Tibial nerve (tissue), 4 donors: ENCODE data around the gene FBLIM1. TPM values are rescaled to one million over a fixed set of nuclear protein-coding genes. Genes with fewer than 3 reads are reported as not detected.

Experiments used
- DNase-seq, 2 donors: peaks; one replicate each; pipeline ENCODE4 v3.0.0-alpha.2; 2019; ENCODE audit warnings: low spot score in 2 of 2
- H3K27ac ChIP-seq, 4 donors: fragments of 200-600 bp; sonication (generic) in 3 of 4; one replicate each; pipeline ENCODE4 v1.5.1; 2017 to 2019; ENCODE audit warnings: mild to moderate bottlenecking in 1 of 4
- H3K27me3 ChIP-seq, 2 donors: fragments of 200-600 bp; sonication (generic) in 1 of 2; one replicate each; pipeline versions ENCODE4 v1.5.1 to v1.6.0; 2017 to 2019
- H3K36me3 ChIP-seq, 3 donors: fragments of 200-600 bp; sonication (generic); one replicate each; pipeline ENCODE4 v1.5.1; 2018 to 2019
- H3K4me1 ChIP-seq, 4 donors: fragments of 200-600 bp; sonication (generic) in 3 of 4; one replicate each; pipeline ENCODE4 v1.5.1; 2017 to 2019
- H3K4me3 ChIP-seq, 4 donors: fragments of 200-600 bp; sonication (generic) in 3 of 4; one replicate each; pipeline ENCODE4 v1.5.1; 2017 to 2019; ENCODE audit warnings: mild to moderate bottlenecking in 1 of 4, moderate library complexity in 1 of 4
- H3K9me3 ChIP-seq, 4 donors: fragments of 200-600 bp; sonication (generic) in 3 of 4; one replicate each; pipeline ENCODE4 v1.5.1; 2017 to 2019
- EP300 ChIP-seq, 2 donors: sonication (generic); formaldehyde crosslinking; IDR thresholded peaks; one replicate each; pipeline ENCODE4 v1.6.1; 2017; ENCODE audit warnings: antibody characterized with exemption in 2 of 2, mild to moderate bottlenecking in 1 of 2
- POLR2A ChIP-seq, 2 donors: fragments of 450-650 bp; IDR thresholded peaks; one replicate each; pipeline ENCODE4 v1.6.1; 2017; ENCODE audit warnings: antibody characterized with exemption in 2 of 2, mild to moderate bottlenecking in 2 of 2, moderate library complexity in 2 of 2
- WGBS, 2 donors: methylation state at CpG; one replicate each; pipeline ENCODE4 v1.1.5; 2018; 5-methylcytosine and 5-hydroxymethylcytosine counted together
- total RNA-seq, 4 donors: library from RNA; depleted of rRNA; stranded (reverse); fragments of >200 nt; gene quantifications; one replicate each; pipeline ENCODE4 v1.1.0, GENCODE V29; 2016
- TF ChIP-seq, protein P1 (sequence below), 5 experiments: fragments of 200-600 bp in 3 of 5; fragments of 450-650 bp in 2 of 5; sonication (generic) in 3 of 5; IDR thresholded peaks; one replicate each; pipeline ENCODE4 v1.5.1; 2016 to 2019; ENCODE audit warnings: antibody characterized with exemption in 5 of 5, mild to moderate bottlenecking in 3 of 5, moderate library complexity in 2 of 5

The FBLIM1 gene
- total RNA-seq, 4 donors from 2014 or later = 33.3 to 46.5 (median 44.1) TPM

DNA sequence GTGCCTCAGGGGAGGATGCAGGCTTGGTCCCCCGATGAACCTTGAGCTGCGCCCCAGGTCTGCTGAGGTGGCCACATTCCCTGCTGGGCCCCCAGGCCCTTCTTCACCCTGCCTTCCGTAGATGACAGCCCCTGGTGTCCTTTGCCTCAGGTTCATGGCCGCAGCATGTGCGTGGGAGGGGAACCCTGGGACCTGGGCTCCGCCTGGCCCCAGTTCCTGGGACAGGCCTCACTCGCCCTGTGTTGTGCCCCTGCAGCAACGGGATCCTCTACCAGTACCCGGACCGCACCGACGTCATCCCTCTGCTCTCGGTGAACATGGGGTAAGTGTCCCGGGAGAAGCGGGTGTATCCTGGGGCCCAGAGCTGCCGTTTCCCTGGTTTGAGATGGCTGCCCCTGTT, 27.7 kb upstream of the FBLIM1 start:
- WGBS, 2 donors = 90 to 93% methylated on average over 11 to 15 of the region's 16 CpGs
- no peak overlapping the region for H3K27ac ChIP-seq
- no peaks in the 10 kb centered on the region for H3K9me3 ChIP-seq
- H3K4me1 ChIP-seq = peaks cover 0 to 20% (median 6%) of the 10 kb centered on the region in 4 donors
- DNase-seq = no peak
- H3K4me3 ChIP-seq = no peak overlapping the region
- H3K27me3 ChIP-seq = no peaks in the 10 kb centered on the region
- no peak for TF ChIP-seq EP300 (IDR thresholded peaks at IDR 0.05)
- no peak for TF ChIP-seq POLR2A (IDR thresholded peaks at IDR 0.05)
- TF ChIP-seq, protein P1, sequence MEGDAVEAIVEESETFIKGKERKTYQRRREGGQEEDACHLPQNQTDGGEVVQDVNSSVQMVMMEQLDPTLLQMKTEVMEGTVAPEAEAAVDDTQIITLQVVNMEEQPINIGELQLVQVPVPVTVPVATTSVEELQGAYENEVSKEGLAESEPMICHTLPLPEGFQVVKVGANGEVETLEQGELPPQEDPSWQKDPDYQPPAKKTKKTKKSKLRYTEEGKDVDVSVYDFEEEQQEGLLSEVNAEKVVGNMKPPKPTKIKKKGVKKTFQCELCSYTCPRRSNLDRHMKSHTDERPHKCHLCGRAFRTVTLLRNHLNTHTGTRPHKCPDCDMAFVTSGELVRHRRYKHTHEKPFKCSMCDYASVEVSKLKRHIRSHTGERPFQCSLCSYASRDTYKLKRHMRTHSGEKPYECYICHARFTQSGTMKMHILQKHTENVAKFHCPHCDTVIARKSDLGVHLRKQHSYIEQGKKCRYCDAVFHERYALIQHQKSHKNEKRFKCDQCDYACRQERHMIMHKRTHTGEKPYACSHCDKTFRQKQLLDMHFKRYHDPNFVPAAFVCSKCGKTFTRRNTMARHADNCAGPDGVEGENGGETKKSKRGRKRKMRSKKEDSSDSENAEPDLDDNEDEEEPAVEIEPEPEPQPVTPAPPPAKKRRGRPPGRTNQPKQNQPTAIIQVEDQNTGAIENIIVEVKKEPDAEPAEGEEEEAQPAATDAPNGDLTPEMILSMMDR (IDR thresholded peaks at IDR 0.05) = no peak
- peaks cover 2 to 100% (median 60%) of the 10 kb centered on the region in 3 donors for H3K36me3 ChIP-seq

GRCh38 chr1:15731735-15732685, 26.6 kb upstream of the FBLIM1 start:
- H3K36me3 ChIP-seq = peaks cover 2 to 90% (median 50%) of the 10 kb centered on the region in 3 donors
- no peak for TF ChIP-seq EP300 (IDR thresholded peaks at IDR 0.05)
- TF ChIP-seq, protein P1 (IDR thresholded peaks at IDR 0.05) = no peak
- no peak for TF ChIP-seq POLR2A (IDR thresholded peaks at IDR 0.05)
- H3K27ac ChIP-seq = no peak overlapping the region
- H3K4me3 ChIP-seq = no peak overlapping the region
- H3K4me1 ChIP-seq = peaks cover 0 to 24% (median 12%) of the 10 kb centered on the region in 4 donors
- no peak for DNase-seq
- no peaks in the 10 kb centered on the region for H3K9me3 ChIP-seq
- H3K27me3 ChIP-seq = no peaks in the 10 kb centered on the region
- WGBS, 2 donors = 89 to 91% methylated on average over 28 to 39 of the region's 39 CpGs

- Histone ChIP-seq H3K27ac (peak overlapping the region in 1 of 4 donors; percentile 5), H3K4me1 (peaks cover 0 to 30% (median 13%) of the 10 kb centered on the region in 4 donors), H3K27me3 (no peaks in the 10 kb centered on the region), H3K36me3 (peaks cover under 1 to 85% (median 43%) of the 10 kb centered on the region in 3 donors), H3K4me3 (no peak overlapping the region), H3K9me3 (no peaks in the 10 kb centered on the region)
- DNase-seq = no peak
- WGBS, 2 donors = 84 to 85% methylated on average over 7 of the region's 7 CpGs
- TF ChIP-seq EP300 (IDR thresholded peaks at IDR 0.05) (no peak), POLR2A (IDR thresholded peaks at IDR 0.05) (no peak)
- TF ChIP-seq, protein P1 (IDR thresholded peaks at IDR 0.05) = no peak
Observed at GRCh38 chr1:15732686-15733081, 25.9 kb upstream of the FBLIM1 start.

DNA sequence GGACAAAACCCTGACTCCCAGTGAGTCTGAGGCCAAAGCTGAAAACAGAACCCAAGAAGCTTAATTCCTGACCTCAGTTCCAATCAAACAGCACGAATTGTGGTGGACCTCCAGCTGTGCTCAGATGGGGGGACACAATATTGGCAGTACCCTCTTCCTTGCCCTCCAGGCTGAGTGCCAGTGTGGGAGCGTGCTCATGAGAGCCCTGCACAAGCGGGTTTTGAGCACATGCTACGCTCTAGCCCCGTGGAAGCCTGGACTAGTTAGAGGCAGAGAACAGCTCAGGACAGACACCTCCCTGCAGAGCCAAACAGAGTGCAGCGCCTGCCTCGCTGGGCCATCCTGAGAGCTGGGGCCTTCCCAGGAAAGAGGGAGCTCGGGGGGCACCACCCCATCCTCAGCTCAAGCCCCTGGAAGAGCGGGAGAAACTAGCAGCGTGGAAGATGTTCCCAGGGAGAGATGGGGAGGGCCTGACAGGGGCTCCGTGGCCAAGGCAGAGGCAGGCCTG, 25.3 kb upstream of the FBLIM1 start:
- Histone ChIP-seq H3K36me3 (peaks cover 0 to 85% (median 37%) of the 10 kb centered on the region in 3 donors), H3K4me1 (peaks cover 0 to 35% (median 13%) of the 10 kb centered on the region in 4 donors), H3K27ac (peak overlapping the region in 1 of 4 donors; percentile 5), H3K27me3 (no peaks in the 10 kb centered on the region), H3K9me3 (no peaks in the 10 kb centered on the region), H3K4me3 (no peak overlapping the region)
- 81 to 95% methylated on average over 9 to 10 of the region's 11 CpGs for WGBS, 2 donors
- no peak for DNase-seq
- TF ChIP-seq, protein P1 (IDR thresholded peaks at IDR 0.05) = no peak
- TF ChIP-seq POLR2A (IDR thresholded peaks at IDR 0.05) = no peak
- TF ChIP-seq EP300 (IDR thresholded peaks at IDR 0.05) = no peak
